GM21529 (cell line): ENCODE data around the gene C21orf91.
A peak's percentile ranks its signal among the peaks of the same experiment; 100 is the strongest.

Source experiments
- ATAC-seq: cut with Tn5 transposase; IDR thresholded peaks from one replicate; pipeline ENCODE4 v1.9.1; 2021; ENCODE audit not compliant: unreplicated experiment

C21orf91 gene

DNA sequence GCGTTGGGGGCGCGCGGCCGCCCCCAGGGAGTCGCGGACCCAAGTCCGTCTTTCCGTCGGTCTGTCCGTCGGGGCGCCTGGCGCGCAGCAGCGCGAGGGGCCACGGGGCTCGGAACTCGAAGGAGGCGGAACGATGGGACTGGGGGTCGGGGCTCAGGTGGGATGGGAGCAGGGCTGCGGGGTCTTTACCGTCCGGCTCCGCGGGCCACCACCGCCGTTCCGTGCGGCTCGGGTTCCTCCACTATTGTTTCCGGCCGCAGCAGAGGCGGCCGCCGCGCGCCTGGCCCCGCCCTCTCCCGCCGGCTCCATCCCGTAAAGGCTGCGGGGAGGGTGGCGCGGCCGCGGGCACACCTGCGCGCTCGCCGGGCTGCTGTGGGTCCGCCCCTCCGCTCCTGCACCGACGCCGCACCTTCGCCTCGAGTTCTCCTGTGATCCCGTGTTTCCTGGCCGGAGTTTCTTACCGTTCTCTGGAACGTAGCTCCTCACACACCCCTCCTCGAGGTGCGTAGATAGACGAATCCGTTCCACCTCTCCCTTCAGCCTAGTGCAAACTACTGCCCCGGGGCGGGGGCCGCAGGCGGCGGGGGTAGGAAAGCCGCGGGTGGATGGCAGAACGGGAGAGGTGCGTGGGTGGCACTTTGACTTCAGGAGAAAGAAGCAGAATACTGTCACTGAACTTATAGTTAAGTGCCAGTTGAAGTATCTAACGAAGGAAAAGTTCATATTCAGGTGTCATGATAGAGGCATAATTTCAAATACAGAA lies at the start of gene C21orf91:
C21orf91 (minus strand) TSS at position 243 of the 763 bp plus-strand sequence. CDS start 1,038 bp downstream, outside the sequence.
- peak; percentile 87 for ATAC-seq

DNA sequence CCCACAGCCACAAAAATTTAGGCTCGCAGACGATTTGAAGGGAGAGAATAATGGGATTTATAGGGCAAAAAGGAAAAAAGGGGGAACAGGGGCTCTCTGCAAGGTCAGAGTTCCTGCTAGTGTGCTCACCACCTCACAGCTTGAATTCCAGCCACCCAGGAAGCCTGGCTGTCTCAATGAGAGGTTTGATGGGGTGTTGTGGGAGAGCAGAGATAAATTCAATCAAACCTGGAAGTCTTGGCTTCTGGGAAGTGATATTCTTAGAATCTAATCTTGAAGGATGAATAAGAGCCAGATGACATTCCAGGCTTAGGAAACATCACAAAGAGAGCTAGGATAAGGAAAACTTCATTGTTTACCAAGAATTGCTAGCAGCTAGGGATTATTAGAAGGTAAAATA lies 47.4 kb upstream of the C21orf91 start:
- ATAC-seq = no peak

DNA sequence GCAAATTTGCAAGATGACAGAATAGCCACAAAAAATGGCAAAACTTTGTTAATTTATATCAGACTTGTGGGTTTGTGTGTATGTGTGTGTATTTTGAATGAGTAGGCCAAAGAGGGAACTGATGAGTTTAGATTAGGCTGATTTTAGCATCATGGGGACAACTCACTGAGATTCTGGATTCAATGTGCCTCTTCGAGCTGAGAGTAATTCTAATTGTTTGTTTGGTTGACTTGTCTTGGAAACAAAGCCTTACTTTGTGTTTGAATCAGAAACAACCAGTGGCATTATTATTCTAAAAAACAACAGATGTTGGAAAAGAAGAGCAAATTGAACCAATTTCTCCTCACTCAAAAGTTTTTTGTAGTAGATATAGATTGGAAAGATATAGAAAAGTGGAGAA lies 40.5 kb upstream of the C21orf91 start:
- ATAC-seq = no peak

DNA sequence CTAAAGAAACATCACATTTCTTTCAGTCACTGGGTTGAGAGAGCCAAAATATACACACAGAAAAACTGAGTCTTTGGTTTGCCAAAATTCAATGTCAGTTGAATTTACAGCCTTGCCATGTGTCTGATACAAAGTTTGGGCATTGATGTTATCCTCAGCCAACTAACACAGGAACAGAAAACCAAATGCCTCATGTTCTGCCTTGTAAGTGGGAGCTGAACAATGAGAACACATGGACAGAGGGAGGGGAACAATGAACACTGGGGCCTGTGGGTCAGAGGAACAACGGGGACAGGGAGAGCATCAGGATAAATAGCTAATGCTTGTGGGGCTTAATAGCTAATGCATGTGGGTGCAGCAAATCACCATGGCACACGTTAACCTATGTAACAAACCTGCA lies 39.6 kb upstream of the C21orf91 start:
- no peak for ATAC-seq

DNA sequence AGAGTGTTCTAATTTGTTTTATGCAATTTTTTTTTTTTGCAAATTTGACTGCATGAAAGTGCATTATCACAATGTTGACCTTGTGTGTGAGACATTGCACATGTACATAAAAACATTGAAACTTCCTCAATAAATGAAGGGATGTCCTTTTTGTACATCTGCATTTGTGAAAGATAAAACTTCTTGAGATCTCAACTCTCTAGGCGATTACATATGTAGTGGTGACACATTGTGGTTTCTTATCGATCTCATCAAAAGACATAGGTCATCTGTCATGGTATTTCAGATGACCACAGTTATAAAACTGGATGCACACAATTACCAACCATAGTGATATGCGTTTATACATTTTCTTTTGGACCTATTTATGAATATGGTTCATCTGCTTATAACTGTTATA lies 35.6 kb upstream of the C21orf91 start:
- ATAC-seq = no peak

DNA sequence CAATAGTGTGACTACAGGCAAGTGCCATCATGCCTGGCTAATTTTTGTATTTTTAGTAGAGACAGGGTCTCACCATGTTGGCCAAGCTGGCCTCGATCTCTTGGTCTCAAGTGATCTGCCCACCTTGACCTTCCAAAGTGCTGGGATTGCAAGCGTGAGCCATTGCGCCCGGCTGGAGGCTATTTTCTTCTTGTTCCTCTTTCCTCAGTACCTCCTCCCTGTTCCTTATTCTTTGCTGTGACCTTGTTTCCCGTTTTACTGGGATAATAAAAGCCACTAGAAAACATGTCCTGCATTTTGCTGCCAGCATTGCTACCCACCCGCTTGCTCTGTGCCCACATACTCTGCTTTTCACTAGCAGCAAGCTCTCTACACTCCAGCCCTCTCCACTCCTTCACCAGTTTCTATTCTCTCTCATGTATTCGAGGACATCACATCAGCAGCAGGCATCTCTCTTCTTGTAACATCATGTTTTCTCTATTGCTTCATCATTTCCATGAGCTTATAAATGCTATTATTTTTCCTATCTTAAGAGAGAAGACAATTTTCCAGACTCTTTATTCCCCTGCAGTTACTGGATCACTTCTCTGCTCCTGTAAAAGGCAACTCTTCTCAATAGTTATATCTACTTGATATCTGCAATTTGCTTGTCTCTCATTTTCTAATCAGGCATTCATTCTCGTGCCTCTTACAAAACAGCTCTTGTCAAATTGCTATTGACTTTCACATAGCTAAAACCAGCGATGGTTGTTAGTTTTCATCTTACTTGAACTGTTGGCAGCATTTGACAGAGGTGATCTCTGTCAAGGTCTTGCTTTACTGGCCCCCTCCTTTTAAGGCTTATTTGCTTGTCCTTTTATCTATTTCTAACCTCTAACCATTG lies 34.5 kb upstream of the C21orf91 start:
- no peak for ATAC-seq

DNA sequence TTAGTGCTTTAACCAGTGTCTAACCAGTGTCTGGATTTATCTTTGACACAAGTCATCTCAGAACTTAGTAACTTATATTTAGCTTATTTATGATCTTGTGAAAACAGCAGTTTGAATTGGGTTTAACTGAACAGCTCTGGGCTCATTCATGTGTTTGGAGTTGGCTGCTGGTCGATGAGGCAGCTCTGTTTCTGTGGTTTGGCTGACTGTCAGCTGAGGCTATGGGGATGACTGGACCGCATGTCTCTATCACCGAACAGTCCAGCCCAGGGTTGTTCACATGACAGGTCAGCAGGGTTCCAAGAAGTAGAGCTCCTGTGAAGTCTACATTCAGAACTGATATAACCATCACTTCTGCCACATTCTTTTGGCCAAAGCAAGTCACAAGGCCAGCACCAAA lies 29.1 kb upstream of the C21orf91 start:
- ATAC-seq = peak; percentile 94

DNA sequence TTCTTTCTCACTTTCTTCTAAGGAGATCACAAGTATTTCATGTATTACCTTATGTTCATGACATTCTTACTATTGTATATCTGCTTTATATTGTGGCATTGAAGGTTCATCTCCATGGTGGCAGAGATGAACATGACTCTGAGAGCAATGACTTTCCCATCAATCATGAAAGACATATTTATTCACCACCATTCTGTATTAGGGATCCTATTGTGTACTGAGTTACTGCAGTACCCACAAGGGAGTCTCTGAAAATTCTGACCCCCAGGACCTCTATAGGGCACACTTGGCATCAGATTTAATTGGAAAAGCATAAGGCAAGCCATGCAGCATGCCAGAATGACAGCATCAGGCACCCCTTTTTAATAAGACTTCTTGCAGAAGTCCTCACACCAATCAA lies 21.9 kb upstream of the C21orf91 start:
- no peak for ATAC-seq

DNA sequence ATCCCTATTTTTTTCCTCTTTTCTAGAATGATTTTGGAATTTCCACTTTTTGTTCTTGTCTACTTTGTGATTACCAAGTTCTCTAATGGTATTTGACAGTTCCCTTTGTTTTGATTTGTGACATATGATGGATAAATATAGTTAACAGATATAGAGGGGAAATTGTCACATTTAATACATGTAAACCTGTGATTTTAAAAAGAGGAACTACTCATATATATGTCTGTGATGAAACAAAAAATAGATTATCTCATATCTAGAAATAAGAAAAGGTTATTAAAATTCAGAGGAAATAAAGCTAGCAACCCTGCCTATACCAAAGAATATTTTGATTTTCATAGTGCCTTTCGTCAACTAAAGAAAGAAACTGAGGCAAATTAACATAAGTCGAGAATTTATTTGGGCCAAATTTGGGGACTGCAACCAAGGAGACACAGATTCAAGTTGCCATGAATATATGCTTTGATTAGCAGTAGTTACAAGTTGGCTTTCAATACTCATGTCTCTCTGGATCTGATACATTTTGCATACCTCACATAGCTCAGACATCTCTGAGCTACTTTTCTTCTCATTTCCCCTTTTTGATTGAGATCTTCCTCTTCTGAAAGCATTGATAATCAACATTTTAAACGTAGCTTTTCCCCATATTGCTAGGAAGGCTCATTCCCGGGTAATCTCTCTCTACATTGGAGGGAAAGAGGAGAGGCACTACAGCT lies 15.6 kb upstream of the C21orf91 start:
- ATAC-seq = peak; percentile 74

DNA sequence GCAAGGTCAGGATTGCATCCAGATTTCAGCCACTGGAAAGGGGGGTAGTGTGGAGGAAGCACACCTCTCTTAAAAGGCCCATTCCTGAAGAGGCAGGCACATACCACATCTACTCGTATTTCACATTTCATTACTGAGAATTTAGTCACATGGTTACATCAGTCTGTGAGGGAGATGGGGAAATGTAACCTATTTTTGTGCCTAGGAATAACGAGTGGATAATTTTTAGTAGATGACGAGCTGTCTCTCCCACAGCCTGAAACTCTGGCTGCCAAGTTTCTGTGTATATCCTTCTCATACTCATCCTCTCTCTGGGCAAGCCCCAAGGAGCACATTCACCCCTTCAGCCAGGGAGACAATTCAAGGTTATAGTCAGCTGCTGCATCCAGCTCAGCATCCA lies 10.3 kb upstream of the C21orf91 start:
- ATAC-seq = no peak

DNA sequence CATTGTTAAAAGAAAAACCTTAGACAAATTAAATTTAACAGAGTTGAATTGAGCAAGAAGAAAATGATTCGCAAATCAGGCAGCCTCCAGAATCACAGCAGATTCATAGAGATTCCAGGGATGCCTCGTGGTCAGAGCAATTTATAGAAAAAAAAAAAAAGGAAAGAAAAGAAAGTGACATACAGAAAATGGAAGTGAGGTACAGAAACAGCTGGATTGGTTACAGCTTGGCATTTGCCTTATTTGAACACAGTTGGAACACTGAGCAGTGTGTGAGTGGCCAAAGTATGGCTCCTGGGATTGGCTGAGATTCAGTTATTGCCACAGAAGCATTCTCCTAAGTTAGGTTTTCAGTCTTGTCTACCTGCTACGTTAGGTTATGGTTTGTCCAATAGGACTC lies 9.1 kb upstream of the C21orf91 start:
- ATAC-seq = no peak

DNA sequence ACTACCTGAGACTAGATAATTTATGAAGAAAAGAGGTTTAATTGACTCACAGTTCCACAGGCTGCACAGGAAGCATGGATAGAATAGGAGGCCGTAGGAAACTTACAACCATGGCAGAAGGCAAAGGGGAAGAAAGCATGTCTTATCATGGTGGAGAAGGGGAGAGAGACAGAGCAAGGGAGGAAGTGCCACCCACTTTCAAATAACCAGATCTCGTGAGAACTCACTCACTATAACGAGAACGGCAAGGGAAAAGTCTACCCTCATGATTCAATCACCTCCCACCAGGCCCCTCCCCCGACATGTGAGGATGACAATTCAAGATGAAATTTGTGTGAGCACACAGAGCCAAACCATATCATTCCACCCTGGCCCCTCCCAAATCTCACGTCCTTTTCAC lies 4.7 kb upstream of the C21orf91 start:
- no peak for ATAC-seq

DNA sequence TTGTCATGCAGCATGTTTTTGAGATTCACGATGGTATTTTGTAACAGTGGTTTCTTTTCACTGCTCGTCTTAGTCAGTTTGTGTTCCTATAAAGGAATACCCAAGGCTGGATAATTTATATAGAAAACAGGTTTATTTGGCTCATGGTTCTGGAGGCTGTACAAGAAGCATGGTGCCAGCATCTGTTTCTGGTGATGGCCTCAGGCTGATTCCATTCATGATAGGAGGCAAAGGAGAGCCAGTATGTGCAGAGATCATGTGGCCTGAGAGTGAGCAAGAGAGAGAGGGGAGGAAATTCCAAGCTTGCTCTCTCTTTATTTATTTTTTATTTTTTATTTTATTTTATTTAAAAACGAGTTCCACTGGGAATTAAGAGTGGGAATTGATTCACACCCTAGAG lies 2.0 kb upstream of the C21orf91 start:
- ATAC-seq = no peak

DNA sequence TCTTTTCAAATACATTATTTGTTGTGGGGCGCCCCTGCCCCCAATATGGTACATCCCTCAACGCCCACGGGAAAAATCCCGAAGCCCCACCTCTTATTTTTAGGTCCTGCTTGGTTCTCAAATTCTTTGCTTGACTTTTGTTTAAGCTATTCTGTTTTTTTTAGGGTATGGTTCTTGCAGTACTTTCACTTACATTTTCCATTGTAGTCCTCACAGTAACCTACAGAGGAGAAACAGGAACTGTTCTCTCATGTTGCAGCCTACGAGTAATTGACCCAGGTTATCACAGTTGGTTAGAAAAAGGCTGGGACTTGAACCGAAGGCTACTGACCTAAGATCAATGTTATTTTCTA lies 697 bp upstream of the C21orf91 start:
- ATAC-seq = peak; percentile 63

DNA sequence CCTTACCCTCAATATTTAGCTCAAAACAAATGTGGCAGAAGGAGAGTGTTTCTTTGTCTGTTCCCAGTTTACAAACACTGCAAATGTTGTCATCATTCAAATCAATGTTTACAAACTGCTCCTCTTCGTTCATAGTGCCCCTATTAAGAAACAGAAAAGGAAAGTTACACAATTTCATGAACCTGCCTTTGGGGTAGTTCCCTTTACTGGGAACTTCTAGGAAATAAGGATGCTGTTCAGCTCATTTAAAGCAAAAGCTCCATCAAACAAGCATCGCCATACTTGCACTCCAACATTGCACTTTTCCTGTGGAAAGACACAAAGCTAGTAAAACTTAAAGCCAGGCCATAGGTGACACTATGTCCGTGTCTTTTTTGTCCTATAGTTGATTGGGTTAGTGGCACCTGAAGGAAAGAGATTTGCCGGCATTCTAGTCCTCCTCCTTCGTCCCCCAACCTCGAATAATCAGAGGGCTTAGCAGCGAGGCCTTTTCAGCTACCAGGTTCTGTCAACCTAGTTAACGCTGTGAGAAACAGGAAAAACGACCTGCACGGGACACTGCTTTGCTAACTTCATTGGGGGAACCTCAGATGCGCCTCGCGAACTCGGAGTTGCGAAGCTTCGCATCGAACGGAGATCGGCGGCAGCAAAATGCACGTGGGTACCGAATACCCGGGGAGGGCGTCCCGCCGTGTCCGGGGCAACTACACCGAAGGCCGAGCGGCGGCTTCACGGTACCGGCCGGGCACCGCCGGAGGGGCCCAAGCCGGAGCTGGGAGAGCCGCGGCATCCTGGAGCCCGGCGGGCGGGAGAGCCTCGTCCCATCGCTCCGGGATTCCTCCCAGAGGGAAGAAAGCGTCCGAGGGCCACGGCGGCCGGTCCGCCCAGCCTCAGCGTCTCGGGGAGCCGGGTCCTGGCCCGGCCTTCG lies 706 bp downstream of the C21orf91 start:
- ATAC-seq = peak; percentile 19

DNA sequence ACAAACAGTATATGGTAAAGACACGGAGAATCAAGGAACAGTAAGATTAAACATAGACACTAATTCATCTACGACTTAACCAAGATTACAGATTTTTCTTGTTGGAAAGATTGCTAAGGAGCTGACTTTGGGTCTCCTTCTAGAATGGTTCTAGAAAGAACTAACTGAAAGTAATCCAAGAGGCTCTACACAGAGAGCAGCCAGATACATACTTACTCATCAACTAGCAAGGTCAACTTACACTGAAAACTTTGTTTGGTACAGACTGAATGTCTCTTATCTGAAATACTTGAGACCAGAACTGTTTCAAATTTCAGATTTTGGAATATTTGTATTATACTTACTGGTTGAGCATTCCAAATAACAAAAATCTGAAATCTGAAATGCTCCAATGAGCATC lies 5.8 kb downstream of the C21orf91 start:
- ATAC-seq = no peak

DNA sequence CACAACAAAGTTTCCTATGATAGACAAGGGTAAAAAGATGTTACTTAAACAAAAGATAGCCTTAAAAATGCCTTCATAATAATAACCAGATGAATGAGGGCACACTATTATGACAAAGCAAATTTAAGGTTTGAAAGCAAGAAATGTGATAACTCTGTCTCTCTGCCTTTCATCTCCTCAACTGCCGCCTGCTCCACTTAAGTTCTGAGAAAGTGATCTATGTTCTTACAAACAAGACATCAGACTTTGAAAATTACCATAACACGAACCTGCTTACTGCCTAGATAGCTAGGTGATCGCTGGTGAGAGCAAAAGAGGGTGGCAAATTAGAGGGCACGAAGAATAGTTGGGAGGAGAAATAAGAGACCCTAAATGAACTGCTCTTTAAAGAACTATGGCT lies 13.2 kb downstream of the C21orf91 start:
- no peak for ATAC-seq

DNA sequence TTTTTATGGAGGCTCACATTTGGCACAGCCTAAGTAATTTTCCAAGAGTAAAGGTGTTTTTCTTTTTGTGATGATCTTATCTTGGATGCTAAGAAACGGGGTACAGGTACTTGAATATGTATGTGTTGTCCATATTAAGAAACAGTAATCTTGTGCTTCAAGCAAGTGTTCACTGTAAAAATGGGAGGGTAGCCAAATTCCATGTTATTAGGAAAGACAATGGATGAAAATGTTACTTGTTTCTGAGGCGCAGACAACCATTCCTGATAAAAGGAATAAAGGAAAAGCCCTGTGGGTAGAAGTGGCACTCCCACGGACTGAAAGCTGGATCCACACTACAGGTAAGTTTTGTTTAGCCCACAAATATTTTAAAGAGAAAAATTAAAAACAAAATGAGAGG lies 15.6 kb downstream of the C21orf91 start:
- no peak for ATAC-seq

DNA sequence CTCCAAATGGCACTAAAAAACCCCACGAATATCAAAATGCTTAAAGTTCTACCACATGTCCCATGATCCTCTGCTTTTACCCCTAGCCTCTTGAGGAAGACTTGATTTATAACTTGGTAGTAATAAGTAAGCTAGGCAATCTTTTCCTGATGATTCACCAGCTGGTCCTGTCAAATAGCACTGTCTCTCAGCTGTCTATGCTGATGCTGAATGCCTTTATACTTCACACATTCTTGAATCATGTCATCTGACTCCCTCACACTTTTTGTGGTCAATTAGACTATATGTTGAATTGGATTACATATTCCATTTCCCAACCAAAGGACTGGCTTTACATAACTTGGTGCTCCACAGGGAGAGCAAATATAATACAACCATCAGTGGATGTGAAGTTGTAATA lies 16.6 kb downstream of the C21orf91 start:
- no peak for ATAC-seq

DNA sequence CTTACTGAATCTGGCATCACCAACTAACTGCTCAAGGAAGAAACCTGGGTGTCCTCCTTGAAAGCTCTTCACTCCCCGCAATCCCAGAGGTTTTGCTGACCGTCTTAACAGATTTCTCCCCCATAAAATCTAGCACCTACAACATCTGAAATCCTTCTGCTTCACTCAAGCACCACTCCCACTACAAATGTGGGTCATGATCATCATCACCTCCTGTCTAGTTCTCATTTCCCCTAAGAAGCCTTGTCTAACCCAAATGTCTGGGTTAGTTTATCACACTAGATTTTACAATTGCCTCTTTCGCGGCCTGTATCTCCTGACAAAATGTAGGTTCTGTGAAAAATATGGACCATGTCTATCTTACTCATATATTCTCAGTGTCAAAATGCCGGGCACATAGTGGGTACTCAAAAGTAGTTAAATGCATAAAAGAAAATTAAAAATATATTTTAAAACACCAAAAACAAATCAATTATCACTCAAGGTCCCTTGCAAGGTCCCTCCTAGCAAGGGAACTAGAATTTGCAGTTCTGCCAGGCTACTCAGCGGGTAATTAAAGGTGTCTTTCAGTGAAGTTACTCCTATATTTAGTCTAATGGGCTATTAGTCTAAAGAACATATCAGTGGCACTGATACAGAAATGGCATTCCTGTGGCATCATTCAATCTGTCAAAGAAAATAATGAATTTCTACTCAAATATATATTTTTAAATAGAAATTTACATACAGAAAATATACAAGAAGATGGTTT lies 19.6 kb downstream of the C21orf91 start:
- ATAC-seq = no peak
